Measurements from ENCODE around the gene RAP2B.
"Not testable (repeated sequence)": the region's sequence is repeated elsewhere in the genome, so short reads cannot be mapped to it uniquely, and the experiment has no call there.

Gene RAP2B

GRCh38 chr3:153144071-153144470 lies 18.0 kb upstream of the RAP2B start:
- TF ChIP-seq, protein P1, sequence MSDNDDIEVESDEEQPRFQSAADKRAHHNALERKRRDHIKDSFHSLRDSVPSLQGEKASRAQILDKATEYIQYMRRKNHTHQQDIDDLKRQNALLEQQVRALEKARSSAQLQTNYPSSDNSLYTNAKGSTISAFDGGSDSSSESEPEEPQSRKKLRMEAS (IDR thresholded peaks at IDR 0.05; ENCODE audit: low read depth, low read length) = no peak
- no peak for TF ChIP-seq MYC (IDR thresholded peaks at IDR 0.05; ENCODE audit: low read depth, low read length)
- no peak for TF ChIP-seq POLR2A (IDR thresholded peaks at IDR 0.05; ENCODE audit: extremely low read depth, insufficient read length)
- TF ChIP-seq, protein P2, sequence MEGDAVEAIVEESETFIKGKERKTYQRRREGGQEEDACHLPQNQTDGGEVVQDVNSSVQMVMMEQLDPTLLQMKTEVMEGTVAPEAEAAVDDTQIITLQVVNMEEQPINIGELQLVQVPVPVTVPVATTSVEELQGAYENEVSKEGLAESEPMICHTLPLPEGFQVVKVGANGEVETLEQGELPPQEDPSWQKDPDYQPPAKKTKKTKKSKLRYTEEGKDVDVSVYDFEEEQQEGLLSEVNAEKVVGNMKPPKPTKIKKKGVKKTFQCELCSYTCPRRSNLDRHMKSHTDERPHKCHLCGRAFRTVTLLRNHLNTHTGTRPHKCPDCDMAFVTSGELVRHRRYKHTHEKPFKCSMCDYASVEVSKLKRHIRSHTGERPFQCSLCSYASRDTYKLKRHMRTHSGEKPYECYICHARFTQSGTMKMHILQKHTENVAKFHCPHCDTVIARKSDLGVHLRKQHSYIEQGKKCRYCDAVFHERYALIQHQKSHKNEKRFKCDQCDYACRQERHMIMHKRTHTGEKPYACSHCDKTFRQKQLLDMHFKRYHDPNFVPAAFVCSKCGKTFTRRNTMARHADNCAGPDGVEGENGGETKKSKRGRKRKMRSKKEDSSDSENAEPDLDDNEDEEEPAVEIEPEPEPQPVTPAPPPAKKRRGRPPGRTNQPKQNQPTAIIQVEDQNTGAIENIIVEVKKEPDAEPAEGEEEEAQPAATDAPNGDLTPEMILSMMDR (IDR thresholded peaks at IDR 0.05; ENCODE audit: low read depth, low read length) = no peak
- H3K4me3 ChIP-seq (ENCODE audit: low read depth, low read length) = no peak overlapping the region
- no peak for DNase-seq (ENCODE audit: low read depth)

GRCh38 chr3:153144779-153145178 lies 17.2 kb upstream of the RAP2B start:
- H3K4me3 ChIP-seq (ENCODE audit: low read depth, low read length) = no peak overlapping the region
- DNase-seq (ENCODE audit: low read depth) = no peak
- TF ChIP-seq POLR2A (IDR thresholded peaks at IDR 0.05; ENCODE audit: extremely low read depth, insufficient read length) (no peak), MYC (IDR thresholded peaks at IDR 0.05; ENCODE audit: low read depth, low read length) (no peak)
- TF ChIP-seq, protein P1 (IDR thresholded peaks at IDR 0.05; ENCODE audit: low read depth, low read length) = no peak
- TF ChIP-seq, protein P2 (IDR thresholded peaks at IDR 0.05; ENCODE audit: low read depth, low read length) = no peak

- no peak overlapping the region for H3K4me3 ChIP-seq (ENCODE audit: low read depth, low read length)
- DNase-seq (ENCODE audit: low read depth) = no peak
- TF ChIP-seq, protein P1 (IDR thresholded peaks at IDR 0.05; ENCODE audit: low read depth, low read length) = no peak
- TF ChIP-seq, protein P2 (IDR thresholded peaks at IDR 0.05; ENCODE audit: low read depth, low read length) = no peak
- TF ChIP-seq POLR2A (IDR thresholded peaks at IDR 0.05; ENCODE audit: extremely low read depth, insufficient read length) = no peak
These were observed 16.6 kb upstream of the RAP2B start for GRCh38 chr3:153145454-153145853.

- TF ChIP-seq POLR2A (IDR thresholded peaks at IDR 0.05; ENCODE audit: extremely low read depth, insufficient read length) = no peak
- TF ChIP-seq MYC (IDR thresholded peaks at IDR 0.05; ENCODE audit: low read depth, low read length) = no peak
- TF ChIP-seq, protein P1 (IDR thresholded peaks at IDR 0.05; ENCODE audit: low read depth, low read length) = no peak
- TF ChIP-seq, protein P2 (IDR thresholded peaks at IDR 0.05; ENCODE audit: low read depth, low read length) = no peak
- H3K4me3 ChIP-seq (ENCODE audit: low read depth, low read length) = no peak overlapping the region
- no peak for DNase-seq (ENCODE audit: low read depth)
These were observed 15.6 kb upstream of the RAP2B start for GRCh38 chr3:153146191-153147053.

GRCh38 chr3:153150991-153151390 lies 11.0 kb upstream of the RAP2B start:
- TF ChIP-seq, protein P2 (IDR thresholded peaks at IDR 0.05; ENCODE audit: low read depth, low read length) = no peak
- no peak for TF ChIP-seq MYC (IDR thresholded peaks at IDR 0.05; ENCODE audit: low read depth, low read length)
- no peak for TF ChIP-seq POLR2A (IDR thresholded peaks at IDR 0.05; ENCODE audit: extremely low read depth, insufficient read length)
- TF ChIP-seq, protein P1 (IDR thresholded peaks at IDR 0.05; ENCODE audit: low read depth, low read length) = no peak
- no peak for DNase-seq (ENCODE audit: low read depth)
- no peak overlapping the region for H3K4me3 ChIP-seq (ENCODE audit: low read depth, low read length)

GRCh38 chr3:153155786-153156185 lies 6.2 kb upstream of the RAP2B start:
- not testable (repeated sequence) for DNase-seq (ENCODE audit: low read depth); H3K4me3 ChIP-seq (ENCODE audit: low read depth, low read length)
